Measurements from ENCODE around the gene MED15. TPM values are rescaled to one million over a fixed set of nuclear protein-coding genes. Genes with fewer than 3 reads are reported as not detected.
"Not testable (repeated sequence)": the region's sequence is repeated elsewhere in the genome, so short reads cannot be mapped to it uniquely, and the experiment has no call there.

MED15 gene
- polyA plus RNA-seq, 1 experiment, result 17.3 TPM

- Histone ChIP-seq H3K4me3 (ENCODE audit: low read depth, low read length) (no peak overlapping the region), H3K9me3 (ENCODE audit: control insufficient read depth, insufficient read depth, low read length) (no peaks in the 10 kb centered on the region), H3K27me3 (ENCODE audit: control insufficient read depth, insufficient read depth, low read length) (no peaks in the 10 kb centered on the region), H3K27ac (ENCODE audit: low read depth, low read length) (no peak overlapping the region)
- ChIA-PET POLR2A (no interaction called here), CTCF (interaction anchor here (1.0 kb wide), 1 partner anchor 79 kb away, joined by 3 read pairs; no protein-coding TSS in a partner anchor)
- no peak for TF ChIP-seq CTCF (IDR thresholded peaks at IDR 0.05; ENCODE audit: low read depth, low read length)
- no peak for DNase-seq (ENCODE audit: low read depth, low spot score)
Measured at GRCh38 chr22:20497426-20497825, 10.0 kb upstream of the MED15 start.

GRCh38 chr22:20498913-20499312 lies 8.5 kb upstream of the MED15 start:
- ChIA-PET POLR2A (no interaction called here), CTCF (no interaction called here)
- Histone ChIP-seq H3K27me3 (ENCODE audit: control insufficient read depth, insufficient read depth, low read length) (no peaks in the 10 kb centered on the region), H3K4me3 (ENCODE audit: low read depth, low read length) (no peak overlapping the region), H3K9me3 (ENCODE audit: control insufficient read depth, insufficient read depth, low read length) (no peaks in the 10 kb centered on the region), H3K27ac (ENCODE audit: low read depth, low read length) (no peak overlapping the region)
- no peak for DNase-seq (ENCODE audit: low read depth, low spot score)
- no peak for TF ChIP-seq CTCF (IDR thresholded peaks at IDR 0.05; ENCODE audit: low read depth, low read length)

GRCh38 chr22:20499769-20500168 lies 7.6 kb upstream of the MED15 start:
- Histone ChIP-seq H3K4me3 (ENCODE audit: low read depth, low read length) (no peak overlapping the region), H3K27ac (ENCODE audit: low read depth, low read length) (no peak overlapping the region), H3K27me3 (ENCODE audit: control insufficient read depth, insufficient read depth, low read length) (no peaks in the 10 kb centered on the region), H3K9me3 (ENCODE audit: control insufficient read depth, insufficient read depth, low read length) (no peaks in the 10 kb centered on the region)
- DNase-seq (ENCODE audit: low read depth, low spot score), result no peak
- POLR2A ChIA-PET, result no interaction called here
- CTCF ChIA-PET, result interaction anchor here (0.7 kb wide), 1 partner anchor 242 kb away, joined by 4 read pairs; no protein-coding TSS in a partner anchor
- no peak for TF ChIP-seq CTCF (IDR thresholded peaks at IDR 0.05; ENCODE audit: low read depth, low read length)

- DNase-seq (ENCODE audit: low read depth, low spot score), result no peak
- no peak overlapping the region for H3K4me3 ChIP-seq (ENCODE audit: low read depth, low read length)
- ChIA-PET POLR2A (no interaction called here), CTCF (interaction anchor here (0.7 to 1.0 kb wide), 2 partner anchors 61 to 102 kb away, joined by 3 read pairs; no protein-coding TSS in a partner anchor)
- no peak for TF ChIP-seq CTCF (IDR thresholded peaks at IDR 0.05; ENCODE audit: low read depth, low read length)
- H3K27ac ChIP-seq (ENCODE audit: low read depth, low read length), result no peak overlapping the region
- no peaks in the 10 kb centered on the region for H3K27me3 ChIP-seq (ENCODE audit: control insufficient read depth, insufficient read depth, low read length)
- H3K9me3 ChIP-seq (ENCODE audit: control insufficient read depth, insufficient read depth, low read length), result no peaks in the 10 kb centered on the region; the same call in 1 of the 2 replicates
Measured at GRCh38 chr22:20503816-20504215, 3.6 kb upstream of the MED15 start.

- POLR2A ChIA-PET; H3K27ac ChIP-seq (ENCODE audit: low read depth, low read length); H3K4me3 ChIP-seq (ENCODE audit: low read depth, low read length); H3K9me3 ChIP-seq (ENCODE audit: control insufficient read depth, insufficient read depth, low read length); DNase-seq (ENCODE audit: low read depth, low spot score); H3K27me3 ChIP-seq (ENCODE audit: control insufficient read depth, insufficient read depth, low read length): not testable (repeated sequence)
- CTCF ChIA-PET, result interaction anchor here (1.0 kb wide), 1 partner anchor 60 kb away, joined by 3 read pairs; no protein-coding TSS in a partner anchor
Measured at GRCh38 chr22:20504293-20504922, 3.0 kb upstream of the MED15 start.
